Testis (tissue), 3 donors: ENCODE results near the gene MTIF3. TPM values are rescaled to one million over a fixed set of nuclear protein-coding genes. Genes with fewer than 3 reads are reported as not detected.

Experiments
- DNase-seq: peaks from one replicate; pipeline ENCODE4 v3.0.0-alpha.2; 2019
- H3K27ac ChIP-seq, 2 donors: fragments of 200-600 bp; sonication (generic); one replicate each; pipeline ENCODE4 v1.5.1; 2019
- H3K27me3 ChIP-seq: fragments of 200-600 bp; sonication (generic); one replicate; pipeline ENCODE4 v1.5.1; 2019
- H3K36me3 ChIP-seq: fragments of 200-600 bp; sonication (generic); one replicate; pipeline ENCODE4 v1.5.1; 2017; ENCODE audit warnings: low read depth; ENCODE audit errors: missing control alignments
- H3K4me1 ChIP-seq: fragments of 200-600 bp; sonication (generic); one replicate; pipeline ENCODE4 v1.5.1; 2019
- H3K4me3 ChIP-seq, 2 donors: fragments of 200-600 bp; sonication (generic); one replicate each; pipeline ENCODE4 v1.5.1; 2017 to 2019
- H3K9me3 ChIP-seq: fragments of 200-600 bp; sonication (generic); one replicate; pipeline ENCODE4 v1.5.1; 2017
- POLR2A ChIP-seq: fragments of 450-650 bp; IDR thresholded peaks from one replicate; pipeline ENCODE4 v1.6.1; 2017; ENCODE audit warnings: antibody characterized with exemption, mild to moderate bottlenecking, moderate library complexity
- WGBS, 2 donors: methylation state at CpG; one replicate each; pipeline ENCODE4 v1.1.5; 2018; 5-methylcytosine and 5-hydroxymethylcytosine counted together
- intact Hi-C: fragments of 100-400 bp; cut with DNase I; formaldehyde crosslinking; loops from one replicate; pipeline ENCODE4 v1.15.1; 2023; ENCODE audit warnings: low total_unique reads
- polyA plus RNA-seq: library from polyadenylated mRNA; stranded (reverse); fragments of 350-450 nt; fragmentation: Illumina TruSeq; extraction: RNeasy Lipid Tissue Mini Kit (QIAGEN cat#74804); gene quantifications from one replicate; pipeline ENCODE4 v1.2.3, GENCODE V29; 2014; ENCODE audit warnings: low read depth, low replicate concordance; ENCODE audit not compliant: insufficient read depth
- total RNA-seq, 2 donors: library from RNA; depleted of rRNA; stranded (reverse); fragments of >200 nt; gene quantifications; one replicate each; pipeline ENCODE4 v1.2.3, GENCODE V29; 2016
- TF ChIP-seq, protein P1 (sequence below), 3 experiments: fragments of 450-650 bp in 2 of 3; fragments of 200-600 bp in 1 of 3; sonication (generic) in 1 of 3; IDR thresholded peaks; one replicate each; pipeline ENCODE4 v1.5.1; 2016 to 2019; ENCODE audit warnings: antibody characterized with exemption in 3 of 3, mild to moderate bottlenecking in 2 of 3, moderate library complexity in 1 of 3

Gene MTIF3
- total and polyA plus RNA-seq, 3 donors from 2014 or later, result 87.6 to 141 (median 94.2) TPM

DNA sequence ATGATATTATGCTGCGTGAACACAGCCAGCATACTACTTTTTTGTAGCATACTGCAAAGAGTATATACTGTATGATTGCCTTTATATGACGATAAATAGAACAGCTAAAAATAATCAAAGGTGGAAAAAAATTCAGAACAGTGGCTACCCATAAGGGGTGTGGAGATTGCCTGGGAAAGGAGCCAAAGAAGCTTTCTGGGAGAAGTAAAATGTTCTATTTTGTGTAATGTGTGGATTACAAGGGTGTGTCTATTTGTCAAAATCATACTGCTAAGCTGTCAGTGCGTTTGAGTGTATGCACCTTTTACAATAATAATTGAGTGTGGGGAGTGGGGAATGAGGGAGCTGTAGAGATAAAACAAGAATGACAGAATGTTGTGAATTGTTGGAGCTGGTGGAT, 45.2 kb upstream of the MTIF3 start:
- H3K27me3 ChIP-seq, result no peaks in the 10 kb centered on the region
- DNase-seq, result no peak
- no peaks in the 10 kb centered on the region for H3K4me1 ChIP-seq
- intact Hi-C loops, result no loop called here
- TF ChIP-seq, protein P1, sequence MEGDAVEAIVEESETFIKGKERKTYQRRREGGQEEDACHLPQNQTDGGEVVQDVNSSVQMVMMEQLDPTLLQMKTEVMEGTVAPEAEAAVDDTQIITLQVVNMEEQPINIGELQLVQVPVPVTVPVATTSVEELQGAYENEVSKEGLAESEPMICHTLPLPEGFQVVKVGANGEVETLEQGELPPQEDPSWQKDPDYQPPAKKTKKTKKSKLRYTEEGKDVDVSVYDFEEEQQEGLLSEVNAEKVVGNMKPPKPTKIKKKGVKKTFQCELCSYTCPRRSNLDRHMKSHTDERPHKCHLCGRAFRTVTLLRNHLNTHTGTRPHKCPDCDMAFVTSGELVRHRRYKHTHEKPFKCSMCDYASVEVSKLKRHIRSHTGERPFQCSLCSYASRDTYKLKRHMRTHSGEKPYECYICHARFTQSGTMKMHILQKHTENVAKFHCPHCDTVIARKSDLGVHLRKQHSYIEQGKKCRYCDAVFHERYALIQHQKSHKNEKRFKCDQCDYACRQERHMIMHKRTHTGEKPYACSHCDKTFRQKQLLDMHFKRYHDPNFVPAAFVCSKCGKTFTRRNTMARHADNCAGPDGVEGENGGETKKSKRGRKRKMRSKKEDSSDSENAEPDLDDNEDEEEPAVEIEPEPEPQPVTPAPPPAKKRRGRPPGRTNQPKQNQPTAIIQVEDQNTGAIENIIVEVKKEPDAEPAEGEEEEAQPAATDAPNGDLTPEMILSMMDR (IDR thresholded peaks at IDR 0.05), result no peak
- no peak for TF ChIP-seq POLR2A
- no peak overlapping the region for H3K27ac ChIP-seq
- WGBS, 2 donors, result 56 to 62% methylated on average over 3 of the region's 3 CpGs
- no peak overlapping the region for H3K4me3 ChIP-seq
- H3K36me3 ChIP-seq, result no peaks in the 10 kb centered on the region
- H3K9me3 ChIP-seq, result no peaks in the 10 kb centered on the region

DNA sequence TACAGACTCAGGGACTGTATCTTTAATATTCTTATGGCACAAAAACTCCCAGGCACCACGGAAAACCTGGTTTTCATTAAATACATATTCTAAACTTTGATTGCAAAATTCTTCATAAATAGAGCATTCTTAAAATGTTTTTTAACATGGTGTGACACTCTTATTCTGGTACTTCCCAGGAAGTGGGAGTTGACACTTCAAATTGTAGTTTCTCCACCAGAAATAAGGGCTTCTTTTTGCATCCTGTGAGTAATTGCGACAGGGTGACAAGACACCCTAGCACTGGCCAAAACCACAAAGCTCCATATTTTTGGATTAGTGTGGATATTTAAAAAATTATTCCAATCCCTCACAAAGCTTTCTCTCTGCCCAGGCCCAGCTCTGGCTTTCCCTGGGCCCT, 43.6 kb upstream of the MTIF3 start:
- H3K9me3 ChIP-seq, result no peaks in the 10 kb centered on the region
- no peaks in the 10 kb centered on the region for H3K27me3 ChIP-seq
- H3K36me3 ChIP-seq, result no peaks in the 10 kb centered on the region
- H3K4me3 ChIP-seq, result no peak overlapping the region
- no peaks in the 10 kb centered on the region for H3K4me1 ChIP-seq
- H3K27ac ChIP-seq, result no peak overlapping the region
- no peak for TF ChIP-seq POLR2A
- TF ChIP-seq, protein P1 (IDR thresholded peaks at IDR 0.05), result no peak
- WGBS, 2 donors, result 85 to 90% methylated on average over 2 of the region's 2 CpGs
- intact Hi-C loops, result no loop called here
- DNase-seq, result no peak

GRCh38 chr13:27489456-27489855, 39.1 kb upstream of the MTIF3 start:
- WGBS, 2 donors, result 38 to 41% methylated on average over 1 of the region's 1 CpG
- TF ChIP-seq POLR2A, result no peak
- TF ChIP-seq, protein P1 (IDR thresholded peaks at IDR 0.05), result no peak
- intact Hi-C loops, result no loop called here
- Histone ChIP-seq H3K27me3 (no peaks in the 10 kb centered on the region), H3K9me3 (no peaks in the 10 kb centered on the region), H3K4me1 (no peaks in the 10 kb centered on the region), H3K36me3 (no peaks in the 10 kb centered on the region), H3K27ac (no peak overlapping the region), H3K4me3 (no peak overlapping the region)
- DNase-seq, result no peak

DNA sequence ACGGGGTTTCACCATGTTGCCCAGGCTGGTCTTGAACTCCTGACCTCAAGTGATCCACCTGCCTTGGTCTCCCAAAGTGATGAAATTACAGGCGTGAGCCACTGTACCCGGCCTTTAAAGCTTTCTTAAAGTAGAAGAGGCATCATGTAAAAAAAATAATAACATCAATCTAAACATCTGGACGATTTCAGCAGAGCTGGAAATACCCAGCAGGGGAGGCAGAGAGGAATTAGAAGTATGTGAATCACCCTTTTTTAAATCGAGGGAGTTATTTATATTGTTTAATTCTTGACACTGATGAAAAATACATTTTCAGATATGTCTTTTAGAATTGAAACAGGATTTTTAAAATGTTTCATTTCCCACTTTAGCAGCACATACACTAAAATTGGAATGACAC, 37.4 kb upstream of the MTIF3 start:
- Histone ChIP-seq H3K4me1 (no peaks in the 10 kb centered on the region), H3K27ac (no peak overlapping the region), H3K27me3 (no peaks in the 10 kb centered on the region), H3K4me3 (no peak overlapping the region), H3K9me3 (no peaks in the 10 kb centered on the region), H3K36me3 (no peaks in the 10 kb centered on the region)
- intact Hi-C loops, result no loop called here
- DNase-seq, result no peak
- TF ChIP-seq POLR2A, result no peak
- TF ChIP-seq, protein P1 (IDR thresholded peaks at IDR 0.05), result no peak
- WGBS, 2 donors, result 59 to 64% methylated on average over 5 of the region's 5 CpGs

- no peaks in the 10 kb centered on the region for H3K36me3 ChIP-seq
- no peak for DNase-seq
- no peaks in the 10 kb centered on the region for H3K4me1 ChIP-seq
- H3K9me3 ChIP-seq, result no peaks in the 10 kb centered on the region
- intact Hi-C loops, result no loop called here
- no peaks in the 10 kb centered on the region for H3K27me3 ChIP-seq
- 91 to 100% methylated on average over 1 to 11 of the region's 11 CpGs for WGBS, 2 donors
- no peak for TF ChIP-seq POLR2A
- TF ChIP-seq, protein P1 (IDR thresholded peaks at IDR 0.05), result no peak
- H3K4me3 ChIP-seq, result no peak overlapping the region
- no peak overlapping the region for H3K27ac ChIP-seq
Measured at GRCh38 chr13:27483421-27483820, 33.1 kb upstream of the MTIF3 start.
